Fibroblast of skin of abdomen (primary cell): ENCODE measurements around the gene PRTN3.
"Not testable (repeated sequence)": the region's sequence is repeated elsewhere in the genome, so short reads cannot be mapped to it uniquely, and the experiment has no call there.

Source experiments
- DNase-seq: peaks from one replicate; pipeline ENCODE4 v3.0.0-alpha.2; 2013

Gene PRTN3

GRCh38 chr19:815775-816499 is 24.9 kb upstream of the PRTN3 start:
- DNase-seq, result no peak

DNA sequence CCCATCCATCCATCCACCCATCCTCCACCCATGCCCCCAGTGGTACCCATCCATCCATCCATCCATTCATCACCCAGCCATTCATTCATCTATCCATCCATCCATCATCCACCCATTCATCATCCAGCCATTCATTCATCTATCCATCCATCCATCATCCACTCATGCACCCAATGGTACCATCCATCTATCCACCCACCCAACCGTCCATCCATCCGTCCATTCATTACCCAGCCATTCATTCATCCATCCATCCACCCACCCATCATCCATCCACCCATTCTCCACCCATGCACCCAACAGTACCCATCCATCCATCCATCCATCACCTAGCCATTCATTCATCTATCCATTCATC is 24.3 kb upstream of the PRTN3 start:
- no peak for DNase-seq

GRCh38 chr19:820212-820611 is 20.6 kb upstream of the PRTN3 start:
- not testable (repeated sequence) for DNase-seq

- DNase-seq, result no peak
Observed at GRCh38 chr19:821231-821824, 19.5 kb upstream of the PRTN3 start.

DNA sequence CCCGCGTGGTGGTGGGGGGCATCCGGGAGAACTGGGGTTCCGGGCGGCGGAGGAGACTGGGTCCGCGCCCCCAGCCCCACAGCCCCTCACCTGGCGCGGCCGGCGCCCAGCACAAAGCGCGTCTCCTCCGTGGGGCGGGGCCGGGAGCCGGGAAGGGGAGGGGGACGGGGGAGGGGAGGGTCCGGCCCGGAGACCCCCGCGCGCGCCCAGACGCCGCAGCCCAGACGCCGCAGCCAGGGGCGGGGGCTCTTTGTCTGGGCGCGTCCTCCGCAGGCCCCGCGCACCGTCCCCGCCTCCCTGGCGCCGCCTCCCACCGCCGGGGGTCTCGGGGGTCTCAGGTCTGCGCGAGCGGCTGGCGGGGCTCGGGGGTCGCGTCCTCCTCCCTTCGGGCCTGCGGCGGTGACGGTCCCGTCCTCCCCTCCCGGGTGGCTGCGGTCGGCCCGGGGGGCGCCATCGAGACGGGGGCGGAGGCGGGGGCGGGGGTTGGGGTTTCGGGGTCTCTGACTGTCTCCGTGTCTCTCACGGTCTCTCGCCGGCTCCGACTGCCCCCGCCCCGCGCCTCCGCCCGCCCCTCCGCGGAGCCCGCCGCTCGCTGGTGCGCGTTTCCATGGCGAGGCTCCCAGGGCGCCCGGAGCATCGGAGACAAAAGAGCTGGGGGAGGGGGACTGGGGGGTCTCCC is 18.8 kb upstream of the PRTN3 start, which contains the start of gene PLPPR3:
Gene PLPPR3 (minus strand): TSS at position 131 of the 679 bp plus-strand sequence. CDS start 396 bp downstream, outside the sequence.
- DNase-seq, result no peak

DNA sequence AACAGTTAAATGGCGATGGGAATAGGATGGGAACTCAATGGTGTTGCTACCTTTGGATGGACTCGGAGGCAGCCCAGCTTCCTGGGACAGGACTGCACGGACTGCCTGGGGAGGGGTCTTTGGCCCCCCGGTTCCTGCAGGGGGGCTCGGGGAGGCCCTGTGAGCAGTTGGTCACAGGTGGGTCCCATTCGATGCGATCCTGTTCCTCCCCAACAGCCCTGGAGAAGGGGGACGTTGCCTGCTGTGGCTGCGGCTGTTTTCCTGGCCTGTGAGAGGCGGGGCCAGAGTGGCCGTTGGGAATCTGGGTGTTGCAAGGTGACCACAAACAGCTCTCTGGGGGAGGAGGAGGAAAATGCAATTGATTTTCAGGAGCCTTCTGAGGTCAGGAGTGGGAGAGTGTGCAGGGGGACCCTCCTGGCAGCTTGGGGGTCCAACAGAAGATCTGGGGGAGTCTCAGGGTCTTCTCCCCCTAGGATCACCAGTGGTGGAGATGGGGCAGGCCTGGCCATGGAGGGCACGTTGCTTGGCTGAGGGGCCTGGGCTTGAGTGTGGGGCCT is 17.2 kb upstream of the PRTN3 start:
- DNase-seq, result no peak

DNA sequence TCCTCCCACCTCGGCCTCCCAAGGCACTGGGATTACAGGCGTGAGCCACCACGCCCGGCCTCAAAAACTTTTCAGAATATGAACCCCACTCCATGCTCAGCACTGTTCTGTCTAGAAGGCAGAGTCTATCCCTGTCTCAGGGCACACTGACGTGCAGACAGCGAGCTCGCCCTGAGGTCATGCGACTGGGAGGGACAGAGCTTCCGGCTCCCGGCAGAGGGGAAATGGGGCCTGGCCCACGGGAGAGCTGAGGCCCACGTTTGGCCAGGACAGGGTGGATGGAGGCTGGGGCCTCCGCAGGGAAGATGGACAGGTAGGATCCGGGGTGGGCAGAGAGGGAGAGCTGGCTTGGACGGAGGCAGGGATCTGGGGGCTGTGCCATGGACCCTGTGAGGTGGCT is 15.9 kb upstream of the PRTN3 start:
- DNase-seq, result no peak

GRCh38 chr19:825897-826644 is 14.7 kb upstream of the PRTN3 start:
- DNase-seq, result no peak

- no peak for DNase-seq
Observed at GRCh38 chr19:827314-827709, 13.5 kb upstream of the PRTN3 start.

GRCh38 chr19:827710-828321 is 13.0 kb upstream of the PRTN3 start, which contains the start of gene AZU1:
Gene AZU1 (plus strand): TSS chr19:827837. CDS start chr19:827847, 10 bp downstream.
- DNase-seq, result no peak

DNA sequence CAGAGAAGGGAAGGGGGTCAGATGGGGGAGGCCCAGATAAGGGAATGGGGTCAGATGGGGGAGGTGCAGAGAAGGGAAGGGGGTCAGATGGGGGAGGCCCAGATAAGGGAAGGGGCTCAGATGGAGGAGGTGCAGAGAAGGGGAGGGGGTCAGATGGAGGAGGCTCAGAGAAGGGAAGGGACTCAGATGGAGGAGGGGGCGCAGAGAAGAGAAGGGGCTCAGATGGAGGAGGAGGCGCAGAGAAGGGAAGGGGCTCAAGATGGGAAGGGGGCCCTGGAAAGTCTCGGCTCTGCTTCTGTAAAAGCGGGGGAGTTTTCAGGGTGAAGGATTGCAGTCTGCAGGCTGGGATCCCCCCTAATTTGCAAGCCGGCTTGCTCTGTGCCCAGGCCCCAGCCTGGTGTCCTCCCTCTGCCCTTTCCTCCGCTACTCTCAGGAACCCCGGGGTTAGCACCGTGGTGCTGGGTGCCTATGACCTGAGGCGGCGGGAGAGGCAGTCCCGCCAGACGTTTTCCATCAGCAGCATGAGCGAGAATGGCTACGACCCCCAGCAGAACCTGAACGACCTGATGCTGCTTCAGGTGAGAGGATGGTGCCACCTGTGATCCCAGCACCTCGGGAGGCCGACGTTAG is 11.6 kb upstream of the PRTN3 start:
- DNase-seq, result no peak

GRCh38 chr19:831407-832369 is 9.1 kb upstream of the PRTN3 start:
- no peak for DNase-seq

DNA sequence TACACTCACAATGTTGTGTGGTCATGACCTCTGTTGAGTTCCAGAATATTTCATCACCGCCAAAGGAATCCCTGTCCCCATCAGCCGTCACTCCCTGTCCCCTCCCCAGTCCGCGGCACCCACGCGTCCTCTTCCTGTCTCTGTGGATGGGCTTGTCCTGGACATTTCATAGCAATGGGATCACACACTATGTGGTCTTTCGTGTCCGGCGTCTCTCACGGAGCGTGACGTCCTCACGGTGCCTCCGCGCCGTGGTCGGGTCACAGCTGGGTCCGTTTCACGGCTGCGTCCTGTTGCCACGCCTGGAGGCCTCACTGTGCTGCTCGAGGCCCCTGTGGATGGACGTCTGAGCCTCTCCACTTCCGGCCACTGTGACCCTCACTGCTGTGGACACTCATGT is 6.6 kb upstream of the PRTN3 start:
- DNase-seq, result no peak

DNA sequence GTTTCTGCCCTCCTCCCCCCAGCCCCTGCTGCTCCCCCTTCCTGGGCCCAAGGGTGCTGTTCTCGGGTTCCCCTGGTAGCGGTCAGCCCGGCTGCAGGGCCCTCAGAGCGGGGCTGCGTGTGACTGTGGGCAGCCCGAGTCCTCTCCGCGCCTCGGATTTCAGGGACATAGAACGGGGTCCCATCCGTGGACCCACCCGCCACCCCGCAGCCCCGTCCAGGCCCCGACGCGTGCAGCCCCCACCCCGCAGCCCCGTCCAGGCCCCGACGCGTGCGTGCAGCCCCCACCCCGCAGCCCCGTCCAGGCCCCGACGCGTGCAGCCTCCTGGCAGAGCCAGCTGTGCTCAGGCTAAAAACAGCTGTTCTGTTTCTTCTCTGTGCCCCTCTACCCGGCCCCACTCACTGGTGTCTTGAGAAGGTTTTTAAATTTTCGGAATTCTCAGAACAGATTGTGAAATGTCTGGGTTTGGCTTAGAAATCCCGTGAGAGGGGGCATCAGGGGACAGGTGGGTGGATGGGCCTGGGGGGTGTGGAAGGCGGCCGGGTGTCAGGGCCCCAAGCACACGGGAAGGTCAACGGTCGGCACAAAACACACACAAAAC is 5.5 kb upstream of the PRTN3 start:
- DNase-seq, result no peak

GRCh38 chr19:842802-843179 is 2.0 kb downstream of the PRTN3 start:
- DNase-seq, result not testable (repeated sequence)

GRCh38 chr19:843180-843835 is 2.5 kb downstream of the PRTN3 start:
- no peak for DNase-seq

GRCh38 chr19:843836-844545 is 3.2 kb downstream of the PRTN3 start:
- DNase-seq, result no peak

GRCh38 chr19:844546-844971 is 3.8 kb downstream of the PRTN3 start:
- DNase-seq, result no peak
